GM12878 (cell line): Measurements from ENCODE around the gene FOXO3. TPM values are rescaled to one million over a fixed set of nuclear protein-coding genes. Genes with fewer than 3 reads are reported as not detected.

Experiments used
- ATAC-seq: fragments of 200-7000 bp; cut with Tn5 transposase; 3 replicates; pipeline ENCODE4 v1.9.1; 2020; ENCODE audit warnings: mild to moderate bottlenecking, moderate library complexity
- Bru-seq: library from RNA; stranded (reverse); fragments of 400-500 nt; gene quantifications from one replicate; lab custom pipeline; 2021; lab: Mats Ljungman, UMichigan
- BruChase-seq, 2 experiments: library from RNA; stranded (reverse); fragments of 400-500 nt; gene quantifications; one replicate each; lab custom pipeline; 2021; lab: Mats Ljungman, UMichigan
- BruUV-seq: library from RNA; stranded (reverse); fragments of 400-500 nt; replicated peaks from 2 replicates; lab custom pipeline; 2021; lab: Mats Ljungman, UMichigan
- CTCF ChIA-PET: fragments of 300-600 bp; sonication (Branson Sonifier 250); formaldehyde crosslinking; extraction: SDS; loops from one replicate; lab custom pipeline; 2021; ENCODE audit warnings: inconsistent platforms; lab: Yijun Ruan, JAX
- POLR2A ChIA-PET: fragments of 350-600 bp; formaldehyde crosslinking; extraction: SDS; loops from one replicate; lab custom pipeline; 2021; ENCODE audit warnings: inconsistent platforms; lab: Charles Lee
- RAD21 ChIA-PET: fragments of 300-600 bp; sonication (Branson Sonifier 250); formaldehyde crosslinking; loops from one replicate; lab custom pipeline; 2023; ENCODE audit warnings: antibody characterized with exemption; ENCODE audit not compliant: unreplicated experiment; lab: Charles Lee
- SMC1A ChIA-PET: fragments of 300-600 bp; sonication (Branson Sonifier 250); formaldehyde crosslinking; loops from one replicate; lab custom pipeline; 2023; ENCODE audit not compliant: unreplicated experiment, uncharacterized antibody; lab: Charles Lee
- DNase-seq: peaks from one replicate; pipeline ENCODE4 v3.0.0-alpha.2; 2011; ENCODE audit warnings: low read depth, low spot score
- FAIRE-seq: peaks from 3 replicates; lab custom pipeline; 2011; peaks lifted over from hg19 to GRCh38; lab: Jason Lieb, UNC
- H2AFZ ChIP-seq: 2 replicates; pipeline ENCODE4 v1.6.0; 2011; ENCODE audit warnings: low read depth, low read length, control low read depth; ENCODE audit not compliant: control insufficient read depth
- H3K27ac ChIP-seq: 2 replicates; pipeline ENCODE4 v1.5.1; 2011; ENCODE audit warnings: control low read depth; ENCODE audit not compliant: control insufficient read depth, insufficient read depth
- H3K27me3 ChIP-seq, 2 experiments: replicated peaks in 1 of 2; 2 replicates each; pipeline versions ENCODE4 v1.6.0 to v1.6.1; 2011; ENCODE audit warnings: low read length in 1 of 2; ENCODE audit not compliant: control insufficient read depth in 2 of 2, insufficient read depth in 2 of 2
- H3K36me3 ChIP-seq, 2 experiments: 2 replicates each; pipeline ENCODE4 v1.5.1; 2011; ENCODE audit warnings: low read length in 1 of 2; ENCODE audit not compliant: control insufficient read depth in 2 of 2, insufficient read depth in 2 of 2
- H3K4me1 ChIP-seq: 2 replicates; pipeline ENCODE4 v1.6.1; 2011; ENCODE audit warnings: mild to moderate bottlenecking, low read length, moderate library complexity, mixed read lengths; ENCODE audit not compliant: control insufficient read depth, insufficient read depth
- H3K4me2 ChIP-seq: 2 replicates; pipeline ENCODE4 v1.6.0; 2011; ENCODE audit warnings: control low read depth; ENCODE audit not compliant: control insufficient read depth, insufficient read depth
- H3K4me3 ChIP-seq: fragments of 200-600 bp; sonication (generic); 2 replicates; pipeline ENCODE4 v1.5.1; 2016
- H3K79me2 ChIP-seq: 2 replicates; pipeline ENCODE4 v1.6.0; 2011; ENCODE audit warnings: low read length; ENCODE audit not compliant: control insufficient read depth, insufficient read depth
- H3K9ac ChIP-seq: 2 replicates; pipeline ENCODE4 v1.8.0; 2011; ENCODE audit warnings: low read length, control low read depth, mixed read lengths; ENCODE audit not compliant: control insufficient read depth, insufficient read depth
- H3K9me3 ChIP-seq: replicated peaks from 3 replicates; pipeline ENCODE4 v1.5.1; 2011; ENCODE audit warnings: mild to moderate bottlenecking, low read length; ENCODE audit not compliant: control insufficient read depth, insufficient read depth
- H4K20me1 ChIP-seq: 2 replicates; pipeline ENCODE4 v1.6.0; 2011; ENCODE audit not compliant: control insufficient read depth, insufficient read depth
- MEF2B ChIP-seq: fragments of 450-650 bp; IDR thresholded peaks from 2 replicates; pipeline ENCODE4 v1.6.1; 2018; ENCODE audit warnings: mild to moderate bottlenecking, moderate library complexity; ENCODE audit not compliant: partially characterized antibody, poor library complexity, severe bottlenecking
- MLLT1 ChIP-seq: fragments of 450-650 bp; IDR thresholded peaks from 2 replicates; pipeline ENCODE4 v1.6.1; 2016; ENCODE audit warnings: mild to moderate bottlenecking
- POLR2AphosphoS5 ChIP-seq: IDR thresholded peaks from 2 replicates; pipeline ENCODE4 v1.6.1; 2011; ENCODE audit warnings: mild to moderate bottlenecking, low read length, inconsistent platforms
- PRDM15 ChIP-seq: fragments of 450-650 bp; formaldehyde crosslinking; IDR thresholded peaks from 2 replicates; pipeline ENCODE4 v1.4.0; 2020; ENCODE audit warnings: mild to moderate bottlenecking, moderate library complexity
- TCF12 ChIP-seq: IDR thresholded peaks from 2 replicates; pipeline ENCODE4 v1.6.1; 2011; ENCODE audit warnings: low read depth, mild to moderate bottlenecking, low read length
- YBX1 ChIP-seq: fragments of 450-650 bp; IDR thresholded peaks from 2 replicates; pipeline ENCODE4 v1.6.1; 2016; ENCODE audit warnings: antibody characterized with exemption
- ZNF687 ChIP-seq: fragments of 450-650 bp; IDR thresholded peaks from 2 replicates; pipeline ENCODE4 v1.6.1; 2017; ENCODE audit warnings: mild to moderate bottlenecking, moderate library complexity
- WGBS: methylation state at CpG from one replicate; pipeline ENCODE4 v1.1.6; 2016; ENCODE audit warnings: low lambda C conversion rate; ENCODE audit not compliant: insufficient replicate concordance, insufficient coverage; ENCODE audit errors: missing lambda C conversion rate; 5-methylcytosine and 5-hydroxymethylcytosine counted together
- in situ Hi-C: fragments of 300-500 bp; cut with MboI; formaldehyde crosslinking; loops from 9 replicates; pipeline ENCODE4 v1.14.3; 2018; ENCODE audit warnings: mixed read lengths
- intact Hi-C: fragments of 100-400 bp; cut with micrococcal nuclease; formaldehyde crosslinking; loops from one replicate; pipeline ENCODE4 v1.14.2; 2022; ENCODE audit not compliant: unreplicated experiment
- long read RNA-seq, 2 experiments: library from polyadenylated mRNA; unstranded; transcript quantifications; one replicate each; pipeline ENCODE4 v2.0.0, GENCODE V29; 2019 to 2020
- polyA minus RNA-seq, 3 experiments: library from RNA; depleted of rRNA, polyadenylated mRNA; stranded (reverse); fragments of >200 nt; gene quantifications; 2 replicates each; pipeline ENCODE4 v1.2.3, GENCODE V29; 2011
- polyA plus RNA-seq, 11 experiments: library from polyadenylated mRNA; depleted of rRNA in 4 of 11; unstranded in 6 of 11; stranded (reverse) in 5 of 11; fragments of >200 nt; fragmentation: Nextera tagmentation in 4 of 11; fragmentation: Illumina TruSeq in 1 of 11; extraction: Ambion mirVana in 4 of 11; extraction: Trizol in 1 of 11; gene quantifications; 1 replicate in 1 of 11; 2 replicates in 10 of 11; pipeline versions ENCODE4 v1.2.1 to v1.2.3, GENCODE V29; 2011 to 2016; ENCODE audit warnings: inconsistent platforms in 2 of 11, missing spikeins in 2 of 11, low read depth in 1 of 11
- total RNA-seq, 4 experiments: library from RNA; depleted of rRNA in 3 of 4; stranded (reverse); fragments of >200 nt in 3 of 4; fragmentation: Illumina TruSeq in 1 of 4; extraction: Trizol in 1 of 4; gene quantifications; 2 replicates each; pipeline versions ENCODE4 v1.2.1 to v1.2.3, GENCODE V29; 2013 to 2021

FOXO3 gene
- total RNA-seq (2013; cell fraction: nucleolus; rRNA removed): 5.3 and 5.6 TPM in 2 replicates
- total RNA-seq (2014; rRNA removed) (1.4 and 1.7 TPM in 2 replicates), total RNA-seq (2014; rRNA removed; fragmentation: Illumina TruSeq; extraction: Trizol) (1.5 and 1.6 TPM in 2 replicates), total RNA-seq (2021) (2.8 and 3.6 TPM in 2 replicates), polyA plus RNA-seq (2011; rRNA removed) (3.3 and 4.5 TPM in 2 replicates), polyA plus RNA-seq (2014; fragmentation: Illumina TruSeq; extraction: Trizol) (2.2 and 2.3 TPM in 2 replicates), polyA plus RNA-seq (2014; fragmentation: Nextera tagmentation; extraction: Ambion mirVana) (under 1 TPM; 0.82 to 0.84 TPM), polyA plus RNA-seq (2014; rRNA removed) (1.3 and 1.4 TPM in 2 replicates), polyA plus RNA-seq (2016; fragmentation: Nextera tagmentation; extraction: Ambion mirVana) (1 to 10 TPM; 1.7 to 2.5 TPM), polyA minus RNA-seq (2011; rRNA and poly(A)+ RNA removed) (21.5 and 25.2 TPM in 2 replicates), Bru-seq, nascent RNA (percentile 87 among the genes with signal in this experiment), BruChase-seq, experiment 1, labeled RNA remaining after a 6-hour chase (percentile 73 among the genes with signal in this experiment), BruChase-seq, experiment 2, labeled RNA remaining after a 2-hour chase (percentile 77 among the genes with signal in this experiment)
- polyA plus RNA-seq (2011; ENCODE audit: low read depth): 3.4 TPM
- polyA plus RNA-seq (2011; cell fraction: cytosol; rRNA removed): 4.3 and 4.6 TPM in 2 replicates
- polyA plus RNA-seq (2011; cell fraction: nucleus; rRNA removed): 2.6 and 4.3 TPM in 2 replicates
- polyA plus RNA-seq (2012): 3.7 and 4.3 TPM in 2 replicates
- 4.8 and 6.5 TPM in 2 replicates for polyA minus RNA-seq (2011; cell fraction: cytosol; rRNA and poly(A)+ RNA removed)
- 5.9 and 9.6 TPM in 2 replicates for polyA minus RNA-seq (2011; cell fraction: nucleus; rRNA and poly(A)+ RNA removed)
- long read RNA-seq, experiment 1: 0 reads
- long read RNA-seq, experiment 2, partial matches to known transcripts: 1 of 5 reads
- long read RNA-seq, experiment 2, other reads (novel, unspliced or antisense): 4 of 5 reads

- no peak for FAIRE-seq
- WGBS: 15% methylated on average over 31 of the region's 110 CpGs
- H3K27me3 ChIP-seq: peaks cover 6% of the 10 kb centered on the region in 2 experiments
- ATAC-seq: peak; percentile 41
- H3K9me3 ChIP-seq: no peaks in the 10 kb centered on the region; the same call in 2 of the 3 replicates
- ChIA-PET POLR2A (no interaction called here), RAD21 (interaction anchor here (1.0 to 2.8 kb wide), 2 partner anchors 32 to 38 kb away, joined by 4 to 11 read pairs; no protein-coding TSS in a partner anchor), SMC1A (interaction anchor here (3.2 kb wide), 1 partner anchor 31 kb away, joined by 9 read pairs; no protein-coding TSS in a partner anchor), CTCF (interaction anchor here (1.3 kb wide), 1 partner anchor 31 kb away, joined by 3 read pairs; no protein-coding TSS in a partner anchor)
- peak within 1 kb of the TSS; percentile 72 for H3K4me2 ChIP-seq
- peaks cover 19% of the 10 kb centered on the region for H3K4me1 ChIP-seq
- peak within 1 kb of the TSS; percentile 62 for H3K27ac ChIP-seq
- in situ Hi-C loops: no loop called here
- H4K20me1 ChIP-seq: peaks cover 4% of the 10 kb centered on the region
- no TSS peak for BruUV-seq
- no peaks in the 10 kb centered on the region for H3K36me3 ChIP-seq
- DNase-seq: no peak
- H3K9ac ChIP-seq: peak within 1 kb of the TSS; percentile 83
- H3K79me2 ChIP-seq: peaks cover 30% of the 10 kb centered on the region
- H3K4me3 ChIP-seq: peak within 1 kb of the TSS; percentile 86
- intact Hi-C loops: loop anchor here (5.0 kb wide), 1 partner anchor 77 kb away; no protein-coding TSS in a partner anchor
- H2AFZ ChIP-seq: peak within 1 kb of the TSS; percentile 61
- TF ChIP-seq POLR2AphosphoS5 (peak; percentile 81), MLLT1 (no peak; the same call in 1 of the 2 replicates), PRDM15 (no peak), ZNF687 (peak; percentile 35; the same call in 1 of the 2 replicates), MEF2B (peak; percentile 6), YBX1 (no peak), TCF12 (peak; percentile 23; the same call in 1 of the 2 replicates)
These were observed at the start of gene FOXO3 for GRCh38 chr6:108560463-108561308. TSS of gene FOXO3 (plus strand) at chr6:108560917. CDS start at chr6:108561209, 292 bp downstream.
